Type B pancreatic cell (in vitro differentiated cells): ENCODE results near the gene SERPINB1. TPM values are rescaled to one million over a fixed set of nuclear protein-coding genes. Genes with fewer than 3 reads are reported as not detected.
A peak's percentile ranks its signal among the peaks of the same experiment; 100 is the strongest.
"Not testable (repeated sequence)": the region's sequence is repeated elsewhere in the genome, so short reads cannot be mapped to it uniquely, and the experiment has no call there.

Source experiments
- DNase-seq: peaks from one replicate; pipeline ENCODE4 v3.0.0; 2021; ENCODE audit warnings: mixed read lengths; ENCODE audit not compliant: unreplicated experiment; ENCODE audit errors: extremely low spot score
- H3K27ac Mint-ChIP-seq: 2 replicates; pipeline ENCODE4 v1.8.0; 2021; ENCODE audit warnings: mild to moderate bottlenecking, mixed read lengths
- H3K27me3 Mint-ChIP-seq: 2 replicates; pipeline ENCODE4 v1.8.0; 2021; ENCODE audit warnings: mixed read lengths
- H3K36me3 Mint-ChIP-seq: 2 replicates; pipeline ENCODE4 v1.8.0; 2021; ENCODE audit warnings: mixed read lengths
- H3K4me1 Mint-ChIP-seq: one replicate; pipeline ENCODE4 v1.8.0; 2021; ENCODE audit warnings: mixed read lengths; ENCODE audit not compliant: unreplicated experiment
- H3K4me3 Mint-ChIP-seq: 2 replicates; pipeline ENCODE4 v1.8.0; 2021; ENCODE audit warnings: mild to moderate bottlenecking, mixed read lengths
- H3K9me3 Mint-ChIP-seq: 2 replicates; pipeline ENCODE4 v1.8.0; 2021; ENCODE audit warnings: mixed read lengths
- CTCF ChIP-seq: fragments of 200-600 bp; sonication (generic); conservative IDR thresholded peaks from 2 replicates; pipeline ENCODE4 v1.5.0; 2021; ENCODE audit warnings: antibody characterized with exemption, mild to moderate bottlenecking
- total RNA-seq: library from RNA; stranded (reverse); gene quantifications from 2 replicates; pipeline ENCODE4 v1.2.1, GENCODE V29; 2021; ENCODE audit warnings: low replicate concordance

The SERPINB1 gene
- total RNA-seq, 1 donor from 2014 or later: 31.2 TPM

- Mint-ChIP-seq H3K4me3 (no peak overlapping the region), H3K36me3 (no peaks in the 10 kb centered on the region)
- TF ChIP-seq CTCF: no peak
These were observed 39.8 kb upstream of the SERPINB1 start for GRCh38 chr6:2881423-2881822.

GRCh38 chr6:2880156-2880555 is 38.5 kb upstream of the SERPINB1 start:
- peaks cover 21% of the 10 kb centered on the region for H3K4me1 Mint-ChIP-seq
- peaks cover 22% of the 10 kb centered on the region for H3K27me3 Mint-ChIP-seq
- H3K4me3 Mint-ChIP-seq, DNase-seq, H3K27ac Mint-ChIP-seq, H3K36me3 Mint-ChIP-seq: not testable (repeated sequence)
- peaks cover 10% of the 10 kb centered on the region for H3K9me3 Mint-ChIP-seq

More at GRCh38 chr6:2881423-2881822, 39.8 kb upstream of the SERPINB1 start:
- no peak for DNase-seq
- peaks cover 17% of the 10 kb centered on the region for H3K4me1 Mint-ChIP-seq
- no peak overlapping the region for H3K27ac Mint-ChIP-seq
- H3K27me3 Mint-ChIP-seq: peaks cover 19% of the 10 kb centered on the region
- H3K9me3 Mint-ChIP-seq: peaks cover 10% of the 10 kb centered on the region

- H3K27ac Mint-ChIP-seq: peak overlapping the region; percentile 75
- peak overlapping the region; percentile 72 for H3K4me3 Mint-ChIP-seq
- no peak for DNase-seq
- no peaks in the 10 kb centered on the region for H3K36me3 Mint-ChIP-seq
- peaks cover 10% of the 10 kb centered on the region for H3K9me3 Mint-ChIP-seq
- peaks cover 25% of the 10 kb centered on the region for H3K27me3 Mint-ChIP-seq
- no peak for TF ChIP-seq CTCF
- H3K4me1 Mint-ChIP-seq: peaks cover 21% of the 10 kb centered on the region
These were observed 36.3 kb upstream of the SERPINB1 start for GRCh38 chr6:2877960-2878359.

GRCh38 chr6:2877057-2877882 is 35.6 kb upstream of the SERPINB1 start:
- H3K27me3 Mint-ChIP-seq: peaks cover 30% of the 10 kb centered on the region
- peaks cover 10% of the 10 kb centered on the region for H3K9me3 Mint-ChIP-seq
- peak overlapping the region; percentile 95 for H3K4me3 Mint-ChIP-seq
- peak overlapping the region; percentile 97 for H3K27ac Mint-ChIP-seq
- peaks cover 21% of the 10 kb centered on the region for H3K4me1 Mint-ChIP-seq
- no peaks in the 10 kb centered on the region for H3K36me3 Mint-ChIP-seq
- no peak for TF ChIP-seq CTCF
- DNase-seq: no peak

- peaks cover 7% of the 10 kb centered on the region for H3K9me3 Mint-ChIP-seq
- no peak for DNase-seq
- H3K4me1 Mint-ChIP-seq: peaks cover 21% of the 10 kb centered on the region
- H3K4me3 Mint-ChIP-seq: peak overlapping the region; percentile 95
- peaks cover 31% of the 10 kb centered on the region for H3K27me3 Mint-ChIP-seq
- TF ChIP-seq CTCF: no peak
- H3K27ac Mint-ChIP-seq: peak overlapping the region; percentile 97
- H3K36me3 Mint-ChIP-seq: no peaks in the 10 kb centered on the region
These were observed 34.8 kb upstream of the SERPINB1 start for GRCh38 chr6:2876210-2877056.
